Ectodermal cell (in vitro differentiated cells): ENCODE measurements around the gene ZC3H18.

Source experiments
- H3K27ac ChIP-seq: 2 replicates; pipeline ENCODE4 v1.7.0; 2013; ENCODE audit warnings: mild to moderate bottlenecking, low read depth, low read length; ENCODE audit not compliant: insufficient read depth, poor library complexity, severe bottlenecking
- H3K27me3 ChIP-seq: 2 replicates; pipeline ENCODE4 v1.7.0; 2013; ENCODE audit warnings: mild to moderate bottlenecking, low read length; ENCODE audit not compliant: insufficient read depth, control insufficient read depth, poor library complexity, severe bottlenecking
- H3K36me3 ChIP-seq: one replicate; pipeline ENCODE4 v1.7.0; 2013; ENCODE audit warnings: low read length; ENCODE audit not compliant: control insufficient read depth, insufficient read depth
- H3K4me1 ChIP-seq: one replicate; pipeline ENCODE4 v1.7.0; 2013; ENCODE audit warnings: low read length; ENCODE audit not compliant: control insufficient read depth, insufficient read depth
- H3K4me3 ChIP-seq: 2 replicates; pipeline ENCODE4 v1.7.0; 2013; ENCODE audit warnings: low read depth, low read length, control low read depth; ENCODE audit not compliant: insufficient read depth
- H3K9me3 ChIP-seq: 2 replicates; pipeline ENCODE4 v1.7.0; 2013; ENCODE audit warnings: mild to moderate bottlenecking, low read length, moderate library complexity; ENCODE audit not compliant: control insufficient read depth
- WGBS, 2 experiments: methylation state at CpG; one replicate each; pipeline ENCODE4 v1.1.7; 2013; ENCODE audit warnings: missing lambda C conversion rate in 2 of 2; 5-methylcytosine and 5-hydroxymethylcytosine counted together

Gene ZC3H18

DNA sequence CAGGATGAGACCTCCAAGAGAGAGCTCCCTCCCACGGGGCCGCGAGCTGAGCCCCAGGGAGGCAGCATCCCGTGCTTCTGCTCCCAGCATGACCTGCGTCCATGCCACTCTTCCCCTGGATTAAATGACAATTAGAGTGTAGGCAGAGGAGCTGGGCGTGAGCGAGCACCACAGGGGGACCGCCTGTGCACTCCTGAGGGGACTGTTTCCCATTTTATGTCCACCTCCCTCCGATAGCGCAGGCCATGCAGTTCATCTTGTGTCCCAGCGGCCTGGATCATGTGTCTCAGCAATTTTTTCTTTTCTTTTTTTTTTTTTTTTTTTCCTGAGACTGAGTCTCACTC lies 62.4 kb downstream of the ZC3H18 start:
- peaks cover 2% of the 10 kb centered on the region for H3K36me3 ChIP-seq
- H3K27ac ChIP-seq = no peak overlapping the region
- H3K27me3 ChIP-seq = peaks cover 21% of the 10 kb centered on the region
- WGBS, 2 experiments = 91 to 93% methylated on average over 11 of the region's 11 CpGs
- peaks cover 10% of the 10 kb centered on the region for H3K4me1 ChIP-seq
- no peaks in the 10 kb centered on the region for H3K9me3 ChIP-seq
- no peak overlapping the region for H3K4me3 ChIP-seq

DNA sequence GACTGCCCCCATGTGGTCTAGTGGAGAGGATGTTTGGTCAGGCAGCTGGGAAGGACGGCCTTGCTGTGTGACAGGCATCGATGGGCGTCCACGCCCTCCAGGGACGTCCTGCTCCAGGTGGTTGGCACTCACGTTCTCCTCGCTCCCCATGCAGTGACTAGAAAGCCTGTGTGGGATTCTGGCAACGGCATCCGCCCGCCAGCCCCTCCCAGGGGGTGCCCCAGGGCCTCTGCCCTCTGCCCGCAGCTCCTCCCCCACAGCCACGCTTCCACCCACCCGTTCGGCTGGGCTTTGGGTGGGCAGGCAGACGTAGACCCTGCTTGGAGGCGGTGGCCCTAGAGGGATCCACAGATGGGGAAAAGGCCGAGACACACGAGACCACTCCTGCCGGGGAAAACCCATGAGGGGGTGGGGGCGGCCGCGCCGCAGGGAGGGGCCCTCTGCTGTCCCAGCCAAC lies 63.5 kb downstream of the ZC3H18 start:
- peaks cover 21% of the 10 kb centered on the region for H3K27me3 ChIP-seq
- peaks cover 2% of the 10 kb centered on the region for H3K36me3 ChIP-seq
- H3K27ac ChIP-seq = no peak overlapping the region
- 48 to 51% methylated on average over 23 of the region's 23 CpGs for WGBS, 2 experiments
- H3K9me3 ChIP-seq = no peaks in the 10 kb centered on the region
- peaks cover 10% of the 10 kb centered on the region for H3K4me1 ChIP-seq
- H3K4me3 ChIP-seq = no peak overlapping the region

DNA sequence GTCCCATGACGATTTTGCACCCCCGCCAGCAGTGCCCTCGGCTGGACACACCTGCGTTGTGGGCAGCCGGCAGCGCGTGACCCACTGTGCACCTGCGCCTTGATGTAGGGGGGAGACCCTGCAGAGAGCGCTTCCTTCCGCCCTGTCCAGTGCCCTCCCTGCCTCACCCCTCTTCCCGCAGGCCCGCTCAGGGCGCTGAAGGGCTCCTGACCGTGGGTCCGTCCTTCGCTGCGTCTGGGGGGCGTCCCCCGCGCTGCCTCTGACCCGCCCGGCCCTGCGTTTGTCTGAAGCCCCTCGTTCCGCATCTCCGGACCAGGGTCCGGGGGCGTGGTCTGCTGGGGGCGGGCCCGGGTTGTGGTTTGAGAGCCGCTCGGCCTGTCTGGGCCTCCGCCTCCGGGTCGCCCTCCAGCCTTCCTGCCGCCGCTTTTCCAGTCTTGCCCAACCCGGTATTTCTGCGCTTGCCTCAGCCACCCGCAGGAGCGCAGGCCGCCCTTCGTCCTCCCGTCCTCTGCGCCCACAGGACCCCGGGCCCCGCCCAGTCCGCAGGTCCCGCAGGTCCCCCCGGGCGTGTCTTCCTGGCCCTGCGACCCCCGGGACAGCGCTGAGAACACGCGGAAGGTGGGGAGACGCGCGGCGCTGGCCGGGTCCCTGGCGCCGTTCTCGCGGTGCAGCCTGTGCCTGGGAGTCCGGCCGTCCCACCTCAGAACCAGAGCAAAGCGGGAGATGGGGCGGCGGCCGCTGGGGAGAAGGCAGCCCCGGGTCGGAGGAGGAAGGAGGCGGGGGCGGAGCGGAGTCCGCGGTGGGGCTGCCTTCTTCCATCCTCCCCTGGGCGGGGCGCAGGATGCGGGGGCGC lies 64.2 kb downstream of the ZC3H18 start:
- peaks cover 10% of the 10 kb centered on the region for H3K4me1 ChIP-seq
- WGBS, 2 experiments = 3% methylated on average over 82 of the region's 82 CpGs
- H3K27me3 ChIP-seq = peaks cover 27% of the 10 kb centered on the region
- H3K9me3 ChIP-seq = no peaks in the 10 kb centered on the region
- no peak overlapping the region for H3K27ac ChIP-seq
- peaks cover 2% of the 10 kb centered on the region for H3K36me3 ChIP-seq
- peak overlapping the region; percentile 43 for H3K4me3 ChIP-seq

DNA sequence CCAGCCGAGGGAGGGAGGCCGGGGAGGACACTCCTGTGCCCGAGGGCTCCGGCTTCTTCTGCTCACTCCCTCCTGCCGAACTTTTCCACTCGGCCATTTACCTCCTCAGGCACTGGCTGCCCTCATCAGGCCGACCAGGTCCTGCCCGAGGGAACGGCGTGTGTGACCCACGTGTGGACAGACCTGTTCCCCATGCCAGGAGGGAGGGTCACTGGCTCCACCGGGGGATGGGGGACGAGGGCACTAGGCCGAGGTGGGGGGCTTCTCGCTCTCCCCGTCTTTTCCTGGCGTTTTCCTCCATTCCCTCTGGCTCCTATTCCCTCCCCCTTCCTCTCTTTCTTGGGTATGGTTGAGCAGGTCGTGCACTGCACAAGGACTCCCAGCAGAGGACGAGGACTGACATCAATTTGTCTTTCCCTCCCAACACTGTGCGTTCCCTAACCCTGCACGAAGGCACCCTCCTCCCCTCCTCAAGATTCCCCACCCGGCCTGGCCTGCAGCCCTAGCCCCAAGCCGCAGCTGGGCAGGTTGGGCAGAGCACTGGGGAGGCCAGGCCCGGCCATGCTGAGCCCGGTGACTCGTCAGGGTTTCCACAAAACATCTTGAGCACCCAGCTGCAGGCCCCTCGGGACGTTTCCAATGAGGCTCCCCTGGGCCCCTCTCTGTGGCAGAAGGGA lies 64.9 kb downstream of the ZC3H18 start:
- Histone ChIP-seq H3K27me3 (peaks cover 30% of the 10 kb centered on the region), H3K27ac (no peak overlapping the region), H3K36me3 (peaks cover 2% of the 10 kb centered on the region), H3K4me1 (peaks cover 10% of the 10 kb centered on the region), H3K4me3 (peak overlapping the region; percentile 43), H3K9me3 (no peaks in the 10 kb centered on the region)
- 31 to 32% methylated on average over 28 of the region's 28 CpGs for WGBS, 2 experiments

DNA sequence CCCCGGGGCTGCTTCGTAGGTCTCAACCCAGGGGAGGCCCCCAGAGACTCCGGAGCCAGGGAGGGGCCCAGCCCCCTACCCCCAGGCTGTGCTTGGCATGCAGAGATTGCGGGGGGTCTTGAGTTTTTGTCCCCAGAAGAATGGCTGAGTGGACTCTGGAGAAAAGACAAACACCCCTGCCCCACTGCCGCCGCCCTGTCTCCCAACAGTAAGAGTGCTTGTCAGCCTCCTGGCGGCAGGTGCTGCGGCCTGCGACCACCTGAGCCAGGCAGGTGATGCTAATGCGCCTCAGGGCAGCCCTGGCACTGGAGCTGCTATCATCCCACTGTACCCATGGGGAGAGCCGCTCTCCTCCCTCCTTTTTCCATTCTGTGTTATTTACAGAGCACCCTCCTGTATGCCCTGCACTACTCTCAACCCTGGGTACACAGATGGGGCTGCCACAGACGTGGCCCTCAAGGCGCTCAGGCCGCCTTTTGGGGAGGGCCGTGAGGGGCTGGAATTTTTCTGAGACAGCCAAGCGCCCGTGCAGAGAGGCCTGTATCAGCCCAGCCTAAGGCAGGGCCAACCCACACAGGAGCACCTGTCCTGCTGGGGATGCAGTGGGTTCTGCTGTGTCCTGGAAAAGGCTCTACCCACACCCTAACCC lies 65.6 kb downstream of the ZC3H18 start:
- peaks cover 30% of the 10 kb centered on the region for H3K27me3 ChIP-seq
- no peak overlapping the region for H3K27ac ChIP-seq
- no peaks in the 10 kb centered on the region for H3K9me3 ChIP-seq
- H3K4me1 ChIP-seq = peaks cover 10% of the 10 kb centered on the region
- 90 to 93% methylated on average over 17 of the region's 17 CpGs for WGBS, 2 experiments
- H3K36me3 ChIP-seq = peaks cover 2% of the 10 kb centered on the region
- no peak overlapping the region for H3K4me3 ChIP-seq

DNA sequence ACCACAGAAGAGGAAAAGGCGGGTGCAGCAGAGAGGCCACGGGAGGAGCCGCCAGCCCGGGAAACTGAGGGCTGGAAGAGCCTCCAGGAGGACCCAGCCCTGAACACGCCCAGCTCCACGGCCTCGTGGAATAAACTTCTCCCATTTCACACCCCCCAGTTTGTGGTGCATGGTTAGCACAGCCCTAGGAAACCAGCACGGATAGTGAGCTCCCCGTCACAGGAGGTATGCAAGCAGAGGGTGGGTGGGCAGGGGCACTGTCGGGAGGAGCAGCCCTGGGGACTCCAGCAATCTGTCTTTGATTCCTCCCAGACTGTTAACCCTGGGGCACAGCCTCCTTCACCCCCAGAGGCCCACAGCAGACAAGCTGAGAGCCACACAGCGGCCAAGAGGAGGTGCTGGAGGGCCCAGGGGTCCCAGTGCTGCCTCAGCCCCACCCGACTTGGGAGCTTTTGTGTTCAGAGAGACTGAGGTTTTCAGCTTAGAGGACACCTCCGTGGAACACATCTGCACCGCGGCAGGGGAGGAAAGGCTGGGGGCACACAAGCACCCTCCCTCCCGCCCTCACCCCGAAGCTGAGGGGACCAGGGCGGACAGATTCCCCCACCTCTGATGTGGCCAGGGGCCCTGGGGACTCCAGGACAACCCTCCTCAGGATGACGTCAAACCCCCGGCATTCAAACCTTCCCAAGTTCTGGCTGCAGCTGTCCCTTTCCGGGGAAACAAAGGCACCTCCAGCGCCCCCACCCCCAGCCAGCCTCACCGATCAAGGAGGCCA lies 66.5 kb downstream of the ZC3H18 start:
- peaks cover 10% of the 10 kb centered on the region for H3K4me1 ChIP-seq
- peaks cover 30% of the 10 kb centered on the region for H3K27me3 ChIP-seq
- H3K4me3 ChIP-seq = no peak overlapping the region
- H3K27ac ChIP-seq = no peak overlapping the region
- H3K36me3 ChIP-seq = peaks cover 2% of the 10 kb centered on the region
- no peaks in the 10 kb centered on the region for H3K9me3 ChIP-seq
- WGBS, 2 experiments = 79 to 80% methylated on average over 23 of the region's 23 CpGs

DNA sequence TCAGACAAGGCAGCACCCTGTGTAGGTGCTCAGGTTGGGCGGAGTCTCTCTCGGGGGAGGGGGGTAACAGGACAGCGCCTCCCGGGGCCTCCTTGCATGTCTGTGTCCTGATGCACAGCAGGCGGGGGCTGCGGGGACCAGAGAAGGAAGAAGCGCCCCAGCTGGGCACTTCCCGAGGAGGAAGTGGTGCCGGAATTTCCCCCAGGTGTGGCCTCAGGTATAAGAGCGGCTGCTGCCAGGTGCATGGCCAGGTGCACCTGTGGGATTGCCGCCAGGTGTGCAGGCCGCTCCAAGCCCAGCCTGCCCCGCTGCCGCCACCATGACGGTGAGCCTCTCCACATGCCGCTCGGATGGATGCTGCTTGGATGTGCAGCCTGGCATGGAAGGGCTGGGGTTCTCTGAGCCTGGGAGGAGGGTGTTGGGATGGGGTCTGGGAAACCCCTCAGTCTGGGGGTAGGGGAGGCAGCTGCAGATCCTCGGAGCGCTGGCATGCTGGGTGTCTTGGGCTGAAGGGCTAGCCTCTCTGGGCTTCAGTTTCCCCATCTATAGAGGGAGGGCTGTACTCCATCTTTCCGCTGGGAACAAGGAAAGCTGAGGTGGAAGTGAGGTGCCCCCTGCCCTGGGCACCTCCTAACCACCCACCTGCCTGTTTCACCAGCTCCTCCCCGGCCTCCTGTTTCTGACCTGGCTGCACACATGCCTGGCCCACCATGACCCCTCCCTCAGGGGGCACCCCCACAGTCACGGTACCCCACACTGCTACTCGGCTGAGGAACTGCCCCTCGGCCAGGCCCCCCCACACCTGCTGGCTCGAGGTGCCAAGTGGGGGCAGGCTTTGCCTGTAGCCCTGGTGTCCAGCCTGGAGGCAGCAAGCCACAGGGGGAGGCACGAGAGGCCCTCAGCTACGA lies 68.4 kb downstream of the ZC3H18 start, which contains the start of gene IL17C:
TSS of gene IL17C (plus strand) at position 250 of the 908 bp plus-strand sequence. CDS start at position 320, 70 bp downstream.
- no peaks in the 10 kb centered on the region for H3K36me3 ChIP-seq
- H3K9me3 ChIP-seq = no peaks in the 10 kb centered on the region
- H3K27me3 ChIP-seq = peaks cover 30% of the 10 kb centered on the region
- no peak within 1 kb of the TSS for H3K27ac ChIP-seq
- H3K4me1 ChIP-seq = peaks cover 10% of the 10 kb centered on the region
- WGBS, 2 experiments = 77 to 80% methylated on average over 27 of the region's 27 CpGs
- no peak within 1 kb of the TSS for H3K4me3 ChIP-seq

DNA sequence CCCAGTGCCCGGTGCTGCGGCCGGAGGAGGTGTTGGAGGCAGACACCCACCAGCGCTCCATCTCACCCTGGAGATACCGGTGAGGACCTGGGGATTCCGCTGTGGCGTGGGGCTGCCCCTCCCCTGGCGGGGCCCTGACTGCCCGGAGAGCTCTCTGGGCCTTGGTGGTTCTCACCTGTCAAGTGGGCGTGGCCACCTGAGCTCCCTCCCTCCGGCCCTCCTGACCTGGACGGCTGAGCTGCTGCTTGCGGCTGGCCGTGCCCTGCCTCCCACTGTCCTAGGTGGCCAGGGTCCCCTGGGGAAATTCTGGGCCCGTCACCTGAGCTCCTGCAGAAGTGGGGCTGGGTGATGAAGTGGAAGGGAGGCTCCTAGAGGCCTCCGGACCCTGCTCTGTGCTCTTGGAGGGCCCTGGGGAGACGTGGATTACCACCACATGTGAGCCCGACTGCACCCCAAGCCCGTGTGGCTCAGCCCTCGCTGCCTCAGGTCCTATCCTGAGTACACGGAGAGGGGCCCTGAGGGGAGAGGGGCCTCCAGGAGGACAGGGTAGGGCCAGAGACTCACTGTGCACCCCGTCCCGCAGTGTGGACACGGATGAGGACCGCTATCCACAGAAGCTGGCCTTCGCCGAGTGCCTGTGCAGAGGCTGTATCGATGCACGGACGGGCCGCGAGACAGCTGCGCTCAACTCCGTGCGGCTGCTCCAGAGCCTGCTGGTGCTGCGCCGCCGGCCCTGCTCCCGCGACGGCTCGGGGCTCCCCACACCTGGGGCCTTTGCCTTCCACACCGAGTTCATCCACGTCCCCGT lies 69.2 kb downstream of the ZC3H18 start:
- 78 to 82% methylated on average over 45 of the region's 45 CpGs for WGBS, 2 experiments
- peaks cover 24% of the 10 kb centered on the region for H3K27me3 ChIP-seq
- H3K27ac ChIP-seq = no peak overlapping the region

More for the DNA sequence above, 69.2 kb downstream of the ZC3H18 start:
- H3K4me1 ChIP-seq = peaks cover 6% of the 10 kb centered on the region
- no peaks in the 10 kb centered on the region for H3K36me3 ChIP-seq
- H3K4me3 ChIP-seq = no peak overlapping the region
- H3K9me3 ChIP-seq = no peaks in the 10 kb centered on the region
